Measurements from ENCODE around the gene ZNF678.

DNA sequence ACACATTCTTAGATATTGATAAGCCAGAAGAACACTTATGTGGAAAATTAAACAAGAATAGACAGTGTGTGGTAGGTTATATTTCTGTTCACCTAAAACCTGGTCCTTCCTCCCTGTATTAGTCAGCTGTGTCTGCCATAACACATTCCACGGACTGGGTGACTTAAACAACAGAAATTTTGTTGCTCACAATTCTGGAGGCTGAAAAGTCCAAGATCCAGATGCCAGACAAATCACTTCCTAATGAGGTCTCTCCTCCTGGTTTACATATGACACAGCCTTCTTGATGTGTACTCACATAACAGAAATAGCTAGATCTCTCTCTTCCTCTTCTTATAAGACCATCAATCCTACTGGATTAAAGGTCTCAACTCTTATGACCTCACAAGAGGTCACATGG, 146.1 kb downstream of the ZNF678 start:
- TF ChIP-seq, protein P1, sequence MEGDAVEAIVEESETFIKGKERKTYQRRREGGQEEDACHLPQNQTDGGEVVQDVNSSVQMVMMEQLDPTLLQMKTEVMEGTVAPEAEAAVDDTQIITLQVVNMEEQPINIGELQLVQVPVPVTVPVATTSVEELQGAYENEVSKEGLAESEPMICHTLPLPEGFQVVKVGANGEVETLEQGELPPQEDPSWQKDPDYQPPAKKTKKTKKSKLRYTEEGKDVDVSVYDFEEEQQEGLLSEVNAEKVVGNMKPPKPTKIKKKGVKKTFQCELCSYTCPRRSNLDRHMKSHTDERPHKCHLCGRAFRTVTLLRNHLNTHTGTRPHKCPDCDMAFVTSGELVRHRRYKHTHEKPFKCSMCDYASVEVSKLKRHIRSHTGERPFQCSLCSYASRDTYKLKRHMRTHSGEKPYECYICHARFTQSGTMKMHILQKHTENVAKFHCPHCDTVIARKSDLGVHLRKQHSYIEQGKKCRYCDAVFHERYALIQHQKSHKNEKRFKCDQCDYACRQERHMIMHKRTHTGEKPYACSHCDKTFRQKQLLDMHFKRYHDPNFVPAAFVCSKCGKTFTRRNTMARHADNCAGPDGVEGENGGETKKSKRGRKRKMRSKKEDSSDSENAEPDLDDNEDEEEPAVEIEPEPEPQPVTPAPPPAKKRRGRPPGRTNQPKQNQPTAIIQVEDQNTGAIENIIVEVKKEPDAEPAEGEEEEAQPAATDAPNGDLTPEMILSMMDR (conservative IDR thresholded peaks at IDR 0.05 in 1 of 2, IDR thresholded peaks at IDR 0.05 in 1 of 2; ENCODE audit: extremely low read depth in 1 of 2, insufficient read depth in 1 of 2, low read depth in 1 of 2, low read length in 2 of 2) = no peak
- no peak for TF ChIP-seq EZH2 (IDR thresholded peaks at IDR 0.05; ENCODE audit: borderline replicate concordance, low read length)
